VCaP (cell line): Measurements from ENCODE around the gene RNPEP.

Experiments used
- H3K27ac ChIP-seq: fragments of 450-650 bp; 2 replicates; pipeline ENCODE4 v1.5.1; 2017
- CTCF ChIP-seq: fragments of 450-650 bp; conservative IDR thresholded peaks from 2 replicates; pipeline ENCODE4 v1.5.1; 2017; ENCODE audit warnings: mild to moderate bottlenecking, moderate library complexity

Gene RNPEP

DNA sequence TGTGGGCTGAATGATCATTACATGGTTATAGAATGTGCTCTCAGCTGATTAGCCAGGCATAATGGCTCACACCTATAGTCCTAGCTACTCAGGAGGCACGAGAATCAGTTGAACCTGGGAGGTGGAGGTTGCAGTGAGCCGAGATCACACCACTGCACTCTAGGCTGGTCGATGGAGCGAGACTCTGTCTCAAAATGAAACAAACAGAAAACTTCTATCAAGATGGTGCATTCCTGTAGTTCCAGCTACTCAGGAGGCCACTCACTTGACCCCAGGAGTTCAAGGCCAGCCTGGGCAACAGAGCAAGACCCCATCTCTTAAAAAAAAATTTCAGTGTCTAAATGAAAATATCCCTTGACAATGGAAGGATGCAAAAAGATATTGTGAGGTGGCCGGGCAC is 16.3 kb upstream of the RNPEP start:
- H3K27ac ChIP-seq: no peak overlapping the region
- no peak for TF ChIP-seq CTCF

GRCh38 chr1:201968202-201968925 is 14.1 kb upstream of the RNPEP start:
- no peak overlapping the region for H3K27ac ChIP-seq
- TF ChIP-seq CTCF: no peak

GRCh38 chr1:201970334-201971159 is 11.9 kb upstream of the RNPEP start:
- no peak for TF ChIP-seq CTCF
- H3K27ac ChIP-seq: no peak overlapping the region

GRCh38 chr1:201982082-201982622 is 296 bp upstream of the RNPEP start:
- H3K27ac ChIP-seq: peak overlapping the region; percentile 91
- no peak for TF ChIP-seq CTCF

- H3K27ac ChIP-seq: peak overlapping the region; percentile 91
- TF ChIP-seq CTCF: no peak
Observed at GRCh38 chr1:201983380-201983805, 945 bp downstream of the RNPEP start.

- no peak for TF ChIP-seq CTCF
- peak overlapping the region; percentile 91; the same call in 1 of the 2 replicates for H3K27ac ChIP-seq
Observed at GRCh38 chr1:201984446-201984845, 2.0 kb downstream of the RNPEP start.

DNA sequence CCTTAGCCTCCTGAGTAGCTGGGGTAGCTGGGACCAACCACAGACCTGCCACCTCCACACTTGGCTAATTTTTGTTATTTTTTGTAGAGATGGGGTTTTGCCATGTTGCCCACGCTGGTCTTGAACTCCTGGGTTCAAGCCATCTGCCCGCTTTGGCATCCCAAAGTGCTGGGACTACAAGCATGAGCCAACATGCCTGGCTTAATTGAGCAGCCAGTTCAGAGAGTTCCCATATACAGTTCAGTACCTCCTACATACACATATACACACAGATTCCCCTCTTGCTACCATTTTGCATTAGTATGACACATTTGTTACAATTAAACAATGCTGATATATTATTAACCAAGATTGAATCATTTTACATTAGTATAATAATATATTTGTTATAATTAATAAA is 2.9 kb downstream of the RNPEP start:
- H3K27ac ChIP-seq: no peak overlapping the region

More for the DNA sequence above, 2.9 kb downstream of the RNPEP start:
- no peak for TF ChIP-seq CTCF
